GM12891 (cell line): Measurements from ENCODE around the gene TMEM164.

ENCODE experiments used
- PAX5 ChIP-seq: IDR thresholded peaks from 2 replicates; pipeline ENCODE4 v1.6.1; 2011; ENCODE audit warnings: low read length, moderate library complexity, mild to moderate bottlenecking; ENCODE audit not compliant: insufficient read depth, severe bottlenecking
- POLR2A ChIP-seq: IDR thresholded peaks from 2 replicates; pipeline ENCODE4 v1.6.1; 2011; ENCODE audit warnings: low read depth, low read length, control low read depth
- POLR2AphosphoS5 ChIP-seq: IDR thresholded peaks from 2 replicates; pipeline ENCODE4 v1.6.1; 2011; ENCODE audit warnings: low read depth, low read length, control low read depth
- POU2F2 ChIP-seq: IDR thresholded peaks from 2 replicates; pipeline ENCODE4 v1.6.1; 2011; ENCODE audit warnings: low read depth, mild to moderate bottlenecking, control low read depth, low read length, moderate library complexity
- SPI1 ChIP-seq: IDR thresholded peaks from 2 replicates; pipeline ENCODE4 v1.6.1; 2011; ENCODE audit warnings: low read depth, low read length, control low read depth
- TAF1 ChIP-seq: IDR thresholded peaks from 2 replicates; pipeline ENCODE4 v1.6.1; 2011; ENCODE audit warnings: low read depth, low read length, control low read depth

DNA sequence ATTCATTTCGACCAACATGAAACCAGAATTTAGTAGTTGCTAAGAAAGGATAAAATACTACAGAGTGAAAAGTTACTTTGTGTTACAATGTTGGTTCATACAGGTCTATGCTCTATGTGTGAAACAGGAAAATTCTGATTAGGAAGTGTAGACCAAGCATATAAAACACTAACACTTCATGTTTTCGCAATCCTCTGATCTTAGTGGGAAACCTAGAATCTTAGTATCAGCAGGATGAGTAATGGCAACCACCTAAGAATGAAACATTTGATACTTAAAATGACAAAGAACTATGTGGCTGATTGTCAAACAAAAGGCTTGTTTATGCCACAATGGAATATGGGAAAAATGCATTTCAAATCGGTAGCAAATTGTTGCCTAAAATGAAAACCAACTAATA lies 198.9 kb downstream of the TMEM164 start:
- TF ChIP-seq POLR2A = no peak
- TF ChIP-seq SPI1 = no peak
- no peak for TF ChIP-seq POLR2AphosphoS5
- TF ChIP-seq TAF1 = no peak
- TF ChIP-seq POU2F2 = no peak
- TF ChIP-seq PAX5 = no peak
